RPMI7951 (cell line): ENCODE results near the gene FKBP5. TPM values are rescaled to one million over a fixed set of nuclear protein-coding genes. Genes with fewer than 3 reads are reported as not detected.
"Not testable (repeated sequence)": the region's sequence is repeated elsewhere in the genome, so short reads cannot be mapped to it uniquely, and the experiment has no call there.

Experiments used
- DNase-seq: peaks from one replicate; pipeline ENCODE4 v3.0.0-alpha.2; 2012; ENCODE audit warnings: low read depth
- total RNA-seq: library from RNA; depleted of rRNA; stranded (reverse); fragments of >200 nt; shearing (Covaris generic); gene quantifications from 2 replicates; pipeline ENCODE4 v1.2.3, GENCODE V29; 2014; rRNA removed

Gene FKBP5
- total RNA-seq, 1 experiment from 2014 or later, result under 0.01 TPM

- no peak for DNase-seq
Measured at GRCh38 chr6:35543459-35544193, 145.1 kb downstream of the FKBP5 start.

- DNase-seq, result no peak
Measured at GRCh38 chr6:35541836-35542235, 146.9 kb downstream of the FKBP5 start.

GRCh38 chr6:35539223-35539622 lies 149.5 kb downstream of the FKBP5 start:
- no peak for DNase-seq

DNA sequence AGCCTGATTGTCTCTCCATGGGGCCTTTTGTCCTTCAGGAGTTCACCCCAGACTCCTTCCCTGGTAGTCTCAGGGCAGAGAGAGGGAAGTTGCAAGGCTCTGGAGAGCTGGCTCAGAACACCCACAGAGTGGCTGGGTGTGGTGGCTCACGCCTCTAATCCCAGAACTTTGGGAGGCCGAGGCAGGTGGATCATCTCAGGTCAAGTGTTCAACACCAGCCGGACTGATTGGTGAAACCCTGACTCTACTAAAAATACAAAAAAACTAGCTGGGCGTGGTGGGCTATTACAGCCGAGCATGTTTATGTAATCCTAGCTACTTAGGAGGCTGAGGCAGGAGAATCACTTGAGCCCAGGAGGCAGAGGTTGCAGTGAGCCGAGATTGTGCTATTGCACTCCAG lies 152.9 kb downstream of the FKBP5 start:
- DNase-seq, result not testable (repeated sequence)

DNA sequence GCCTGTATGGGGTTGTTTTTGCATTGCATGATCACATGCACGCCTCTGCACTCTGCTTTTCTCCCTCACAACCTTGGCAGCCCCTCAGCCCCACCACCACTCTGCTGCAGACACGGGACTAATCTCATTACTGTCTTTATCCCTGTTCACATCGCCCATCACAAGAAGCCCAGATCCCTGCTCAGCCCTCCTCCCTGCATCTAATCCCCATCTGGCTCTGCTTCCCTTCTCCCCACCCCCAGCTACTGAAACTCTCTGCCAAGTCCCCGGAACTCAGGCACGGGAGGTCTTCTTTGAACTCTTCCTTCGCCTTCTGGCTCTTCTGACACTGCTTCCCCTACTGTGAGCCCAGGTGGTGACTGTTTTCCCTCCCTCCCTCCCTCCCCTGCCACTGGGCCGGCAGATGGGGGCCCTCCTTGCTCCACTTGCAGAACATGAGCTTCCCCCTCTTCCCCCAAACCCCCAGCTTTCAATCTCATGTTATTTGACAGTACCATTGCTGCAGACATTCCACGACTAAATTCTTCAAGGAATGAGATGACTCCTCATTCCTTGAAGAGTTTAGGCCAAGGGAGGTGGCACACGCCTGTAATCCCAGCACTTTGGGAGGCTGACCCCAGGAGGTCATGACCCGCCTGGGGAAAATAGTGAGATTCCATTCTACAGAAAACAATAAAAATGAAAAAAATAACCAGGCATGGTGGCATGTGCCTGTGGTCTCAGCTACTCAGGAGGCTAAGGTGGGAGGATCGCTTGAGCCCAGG lies 154.1 kb downstream of the FKBP5 start:
- DNase-seq, result no peak

GRCh38 chr6:35533981-35534380 lies 154.7 kb downstream of the FKBP5 start:
- no peak for DNase-seq

DNA sequence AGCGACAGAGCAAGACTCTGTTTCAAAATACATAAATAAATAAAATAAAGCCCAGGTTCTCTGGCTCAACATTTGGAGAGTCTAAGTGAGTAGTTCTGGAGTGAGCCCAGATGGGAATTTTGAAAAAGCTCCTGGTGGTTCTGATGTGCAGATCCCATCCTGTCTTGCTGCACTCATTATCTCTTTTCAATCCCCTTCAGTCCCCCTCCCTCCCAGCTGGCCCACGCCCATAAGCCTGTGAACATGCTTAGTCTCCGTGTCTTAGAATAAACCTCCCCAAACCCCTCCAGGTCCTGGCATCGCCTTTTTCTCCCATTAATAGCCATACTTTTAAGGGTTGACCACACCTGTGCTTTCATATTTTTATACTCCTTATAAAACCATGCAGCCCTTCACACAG lies 156.6 kb downstream of the FKBP5 start:
- no peak for DNase-seq

DNA sequence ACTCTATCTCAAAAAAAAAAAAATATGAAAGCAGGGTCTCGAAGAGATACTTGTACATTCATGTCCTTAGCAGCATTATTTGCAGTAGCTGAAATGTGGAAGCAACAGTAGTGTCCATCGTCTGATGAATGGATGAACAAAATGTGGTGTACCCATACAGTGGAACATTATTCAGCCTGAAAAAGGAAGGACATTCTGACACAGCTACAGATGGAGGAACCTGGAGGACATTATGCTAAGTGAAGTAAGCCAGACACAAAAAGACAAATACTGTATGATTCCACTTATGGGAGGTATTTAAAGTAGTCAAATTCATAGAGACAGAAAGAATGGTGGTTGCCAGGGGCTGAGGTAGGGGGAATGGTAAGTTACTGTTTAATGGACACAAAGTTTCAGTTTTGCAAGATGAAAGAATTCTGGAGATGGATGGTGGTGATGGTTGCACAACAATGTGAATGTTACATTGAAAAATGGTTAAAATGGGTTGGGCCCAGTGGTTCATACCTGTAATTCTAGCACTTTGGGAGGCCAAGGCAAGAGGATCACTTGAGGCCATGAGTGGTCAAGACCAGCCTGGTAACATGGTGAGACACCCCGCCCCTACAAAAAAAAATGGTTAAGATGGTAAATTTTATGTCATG lies 164.2 kb downstream of the FKBP5 start:
- no peak for DNase-seq

Other genes starting within 250 kb of the FKBP5 start
- 6.0 and 7.0 TPM in 2 replicates for gene FANCE, start 236.6 kb downstream of the FKBP5 start, total RNA-seq
- 1,385 and 1,626 TPM in 2 replicates for gene RPL10A, start 220.5 kb downstream of the FKBP5 start, total RNA-seq
- 5.6 and 6.1 TPM in 2 replicates for gene TEAD3, start 191.8 kb downstream of the FKBP5 start, total RNA-seq
- not detected in 2 replicates for gene TULP1, start 176.0 kb downstream of the FKBP5 start, total RNA-seq
- not detected in 2 replicates for gene ARMC12, start 48.1 kb upstream of the FKBP5 start, total RNA-seq
- not detected in 2 replicates for gene CLPSL2, start 87.7 kb upstream of the FKBP5 start, total RNA-seq
- gene CLPSL1, start 92.1 kb upstream of the FKBP5 start, total RNA-seq, result not detected in 2 replicates
- gene CLPS, start 108.4 kb upstream of the FKBP5 start, total RNA-seq, result not detected in 2 replicates
- not detected in 2 replicates for gene LHFPL5, start 116.4 kb upstream of the FKBP5 start, total RNA-seq
- gene SRPK1, start 232.2 kb upstream of the FKBP5 start, total RNA-seq, result 62.6 and 64.4 TPM in 2 replicates